NCI-H774 (cell line): ENCODE measurements around the gene IGF2BP2.
A peak's percentile ranks its signal among the peaks of the same experiment; 100 is the strongest.
"Not testable (repeated sequence)": the region's sequence is repeated elsewhere in the genome, so short reads cannot be mapped to it uniquely, and the experiment has no call there.

ENCODE experiments used
- DNase-seq: peaks from one replicate; lab custom pipeline; 2025; lab: John Stamatoyannopoulos, UW

IGF2BP2 gene

GRCh38 chr3:185659942-185660921 lies 164.6 kb downstream of the IGF2BP2 start:
- peak; percentile 86 for DNase-seq

GRCh38 chr3:185658943-185659342 lies 165.9 kb downstream of the IGF2BP2 start:
- no peak for DNase-seq

GRCh38 chr3:185658504-185658912 lies 166.3 kb downstream of the IGF2BP2 start:
- DNase-seq = no peak

- DNase-seq = no peak
Observed at GRCh38 chr3:185657691-185658503, 166.9 kb downstream of the IGF2BP2 start.

- no peak for DNase-seq
Observed at GRCh38 chr3:185657211-185657610, 167.6 kb downstream of the IGF2BP2 start.

GRCh38 chr3:185656321-185656840 lies 168.5 kb downstream of the IGF2BP2 start:
- no peak for DNase-seq

- no peak for DNase-seq
Observed at GRCh38 chr3:185655426-185656320, 169.2 kb downstream of the IGF2BP2 start.

- no peak for DNase-seq
Observed at GRCh38 chr3:185654758-185655145, 170.1 kb downstream of the IGF2BP2 start.

GRCh38 chr3:185653949-185654757 lies 170.7 kb downstream of the IGF2BP2 start:
- DNase-seq = no peak

GRCh38 chr3:185651971-185652370 lies 172.9 kb downstream of the IGF2BP2 start:
- DNase-seq = no peak

- DNase-seq = no peak
Observed at GRCh38 chr3:185649414-185649813, 175.4 kb downstream of the IGF2BP2 start.

- DNase-seq = no peak
Observed at GRCh38 chr3:185648396-185648795, 176.4 kb downstream of the IGF2BP2 start.

GRCh38 chr3:185647880-185648210 lies 177.0 kb downstream of the IGF2BP2 start:
- no peak for DNase-seq

GRCh38 chr3:185647134-185647879 lies 177.5 kb downstream of the IGF2BP2 start:
- no peak for DNase-seq

- no peak for DNase-seq
Observed at GRCh38 chr3:185646382-185647133, 178.3 kb downstream of the IGF2BP2 start.

GRCh38 chr3:185645596-185646381 lies 179.1 kb downstream of the IGF2BP2 start:
- DNase-seq = peak; percentile 74

- DNase-seq = not testable (repeated sequence)
Observed at GRCh38 chr3:185645191-185645590, 179.7 kb downstream of the IGF2BP2 start.

- DNase-seq = no peak
Observed at GRCh38 chr3:185640308-185640707, 184.5 kb downstream of the IGF2BP2 start.
